Breast epithelium (tissue), 4 donors: ENCODE data around the gene SYNPO2. TPM values are rescaled to one million over a fixed set of nuclear protein-coding genes. Genes with fewer than 3 reads are reported as not detected.
A peak's percentile ranks its signal among the peaks of the same experiment; 100 is the strongest.

Experiments used
- DNase-seq, 2 donors: peaks; one replicate each; pipeline ENCODE4 v3.0.0-alpha.2; 2019; ENCODE audit warnings: low spot score in 2 of 2
- H3K27ac ChIP-seq, 2 donors: fragments of 200-600 bp; sonication (generic) in 1 of 2; one replicate each; pipeline ENCODE4 v1.5.1; 2016 to 2019; ENCODE audit warnings: mild to moderate bottlenecking in 1 of 2
- H3K27me3 ChIP-seq, 2 donors: fragments of 200-600 bp; sonication (generic) in 1 of 2; one replicate each; pipeline versions ENCODE4 v1.5.1 to v1.6.0; 2017 to 2019; ENCODE audit warnings: control low read depth in 1 of 2, mild to moderate bottlenecking in 1 of 2
- H3K36me3 ChIP-seq: fragments of 200-600 bp; one replicate; pipeline ENCODE4 v1.5.1; 2019
- H3K4me1 ChIP-seq, 2 donors: fragments of 200-600 bp; sonication (generic); one replicate each; pipeline ENCODE4 v1.5.1; 2016 to 2019; ENCODE audit warnings: control low read depth in 1 of 2
- H3K4me3 ChIP-seq, 3 donors: fragments of 200-600 bp; sonication (generic); 1 replicate in 2 of 3; 2 replicates in 1 of 3; pipeline ENCODE4 v1.5.1; 2016 to 2019; ENCODE audit warnings: mild to moderate bottlenecking in 3 of 3, moderate library complexity in 2 of 3
- H3K9me3 ChIP-seq, 2 donors: fragments of 200-600 bp; sonication (generic) in 1 of 2; one replicate each; pipeline ENCODE4 v1.5.1; 2016 to 2019; ENCODE audit warnings: control low read depth in 1 of 2
- CTCF ChIP-seq, 3 donors: fragments of 450-650 bp; IDR thresholded peaks; one replicate each; pipeline ENCODE4 v1.5.1; 2016 to 2017; ENCODE audit warnings: antibody characterized with exemption in 3 of 3, mild to moderate bottlenecking in 3 of 3, moderate library complexity in 3 of 3
- POLR2A ChIP-seq: fragments of 450-650 bp; IDR thresholded peaks from one replicate; pipeline ENCODE4 v1.6.1; 2016; ENCODE audit warnings: antibody characterized with exemption, mild to moderate bottlenecking, moderate library complexity
- POLR2AphosphoS5 ChIP-seq, 3 donors: sonication (generic); formaldehyde crosslinking; IDR thresholded peaks; one replicate each; pipeline ENCODE4 v1.6.1; 2017; ENCODE audit warnings: antibody characterized with exemption in 3 of 3
- intact Hi-C: fragments of 100-400 bp; cut with DNase I; formaldehyde crosslinking; loops from one replicate; pipeline ENCODE4 v1.15.1; 2023; ENCODE audit warnings: low total_unique reads
- total RNA-seq, 3 donors: library from RNA; depleted of rRNA; stranded (reverse); fragments of >200 nt; gene quantifications; one replicate each; pipeline ENCODE4 v1.1.0, GENCODE V29; 2016

The SYNPO2 gene
- total RNA-seq, 3 donors from 2014 or later, result 30.2 to 90.1 (median 52.7) TPM

GRCh38 chr4:119087121-119087520 lies 198.5 kb downstream of the SYNPO2 start:
- TF ChIP-seq CTCF (IDR thresholded peaks at IDR 0.05), result no peak
- no peak for TF ChIP-seq POLR2AphosphoS5 (IDR thresholded peaks at IDR 0.05)
- no peak for TF ChIP-seq POLR2A
- no peak for DNase-seq
- H3K27me3 ChIP-seq, result no peaks in the 10 kb centered on the region
- no peak overlapping the region for H3K4me3 ChIP-seq
- intact Hi-C loops, result no loop called here
- no peaks in the 10 kb centered on the region for H3K9me3 ChIP-seq
- H3K4me1 ChIP-seq, result no peaks in the 10 kb centered on the region
- no peak overlapping the region for H3K27ac ChIP-seq
- no peaks in the 10 kb centered on the region for H3K36me3 ChIP-seq

- no peaks in the 10 kb centered on the region for H3K9me3 ChIP-seq
- H3K36me3 ChIP-seq, result no peaks in the 10 kb centered on the region
- DNase-seq, result no peak
- TF ChIP-seq CTCF (IDR thresholded peaks at IDR 0.05) (no peak), POLR2AphosphoS5 (IDR thresholded peaks at IDR 0.05) (no peak), POLR2A (no peak)
- no peaks in the 10 kb centered on the region for H3K4me1 ChIP-seq
- H3K4me3 ChIP-seq, result no peak overlapping the region
- no peaks in the 10 kb centered on the region for H3K27me3 ChIP-seq
- no peak overlapping the region for H3K27ac ChIP-seq
- intact Hi-C loops, result no loop called here
These were observed 199.0 kb downstream of the SYNPO2 start for GRCh38 chr4:119087656-119088055.

- no peak for DNase-seq
- TF ChIP-seq POLR2A (no peak), POLR2AphosphoS5 (IDR thresholded peaks at IDR 0.05) (no peak), CTCF (IDR thresholded peaks at IDR 0.05) (no peak)
- Histone ChIP-seq H3K27ac (no peak overlapping the region), H3K27me3 (no peaks in the 10 kb centered on the region), H3K4me3 (no peak overlapping the region), H3K9me3 (no peaks in the 10 kb centered on the region), H3K36me3 (no peaks in the 10 kb centered on the region), H3K4me1 (no peaks in the 10 kb centered on the region)
- intact Hi-C loops, result no loop called here
These were observed 204.6 kb downstream of the SYNPO2 start for GRCh38 chr4:119093042-119093827.

GRCh38 chr4:119097282-119097900 lies 208.7 kb downstream of the SYNPO2 start:
- no peak for TF ChIP-seq CTCF (IDR thresholded peaks at IDR 0.05)
- TF ChIP-seq POLR2A, result no peak
- TF ChIP-seq POLR2AphosphoS5 (IDR thresholded peaks at IDR 0.05), result no peak
- Histone ChIP-seq H3K36me3 (no peaks in the 10 kb centered on the region), H3K27ac (peak overlapping the region in 1 of 2 donors; percentile 4), H3K4me1 (no peaks in the 10 kb centered on the region), H3K9me3 (no peaks in the 10 kb centered on the region), H3K27me3 (no peaks in the 10 kb centered on the region), H3K4me3 (no peak overlapping the region)
- DNase-seq, result no peak
- intact Hi-C loops, result no loop called here

- TF ChIP-seq CTCF (IDR thresholded peaks at IDR 0.05) (no peak), POLR2A (no peak), POLR2AphosphoS5 (IDR thresholded peaks at IDR 0.05) (no peak)
- no peak overlapping the region for H3K4me3 ChIP-seq
- intact Hi-C loops, result no loop called here
- no peak for DNase-seq
- no peaks in the 10 kb centered on the region for H3K36me3 ChIP-seq
- no peaks in the 10 kb centered on the region for H3K27me3 ChIP-seq
- no peak overlapping the region for H3K27ac ChIP-seq
- H3K4me1 ChIP-seq, result no peaks in the 10 kb centered on the region
- H3K9me3 ChIP-seq, result no peaks in the 10 kb centered on the region
These were observed 209.7 kb downstream of the SYNPO2 start for GRCh38 chr4:119098306-119098705.
